ENCODE results near the gene KNDC1. TPM values are rescaled to one million over a fixed set of nuclear protein-coding genes. Genes with fewer than 3 reads are reported as not detected.

The KNDC1 gene
- total RNA-seq, 4 donors from 2014 or later, result 3.7 to 5.9 (median 4.8) TPM

- 23 to 43% methylated on average over 8 to 9 of the region's 17 CpGs for WGBS, 2 donors
- Histone ChIP-seq H3K27ac (no peak overlapping the region), H3K4me1 (no peaks in the 10 kb centered on the region), H3K9me3 (no peaks in the 10 kb centered on the region), H3K36me3 (no peaks in the 10 kb centered on the region), H3K4me3 (no peak overlapping the region), H3K27me3 (peaks cover 0 to 44% of the 10 kb centered on the region in 2 donors)
- no peak for DNase-seq (ENCODE audit: low spot score in 2 of 2)
- TF ChIP-seq POLR2A (IDR thresholded peaks at IDR 0.05) (no peak), EP300 (IDR thresholded peaks at IDR 0.05) (no peak)
- TF ChIP-seq, protein P1, sequence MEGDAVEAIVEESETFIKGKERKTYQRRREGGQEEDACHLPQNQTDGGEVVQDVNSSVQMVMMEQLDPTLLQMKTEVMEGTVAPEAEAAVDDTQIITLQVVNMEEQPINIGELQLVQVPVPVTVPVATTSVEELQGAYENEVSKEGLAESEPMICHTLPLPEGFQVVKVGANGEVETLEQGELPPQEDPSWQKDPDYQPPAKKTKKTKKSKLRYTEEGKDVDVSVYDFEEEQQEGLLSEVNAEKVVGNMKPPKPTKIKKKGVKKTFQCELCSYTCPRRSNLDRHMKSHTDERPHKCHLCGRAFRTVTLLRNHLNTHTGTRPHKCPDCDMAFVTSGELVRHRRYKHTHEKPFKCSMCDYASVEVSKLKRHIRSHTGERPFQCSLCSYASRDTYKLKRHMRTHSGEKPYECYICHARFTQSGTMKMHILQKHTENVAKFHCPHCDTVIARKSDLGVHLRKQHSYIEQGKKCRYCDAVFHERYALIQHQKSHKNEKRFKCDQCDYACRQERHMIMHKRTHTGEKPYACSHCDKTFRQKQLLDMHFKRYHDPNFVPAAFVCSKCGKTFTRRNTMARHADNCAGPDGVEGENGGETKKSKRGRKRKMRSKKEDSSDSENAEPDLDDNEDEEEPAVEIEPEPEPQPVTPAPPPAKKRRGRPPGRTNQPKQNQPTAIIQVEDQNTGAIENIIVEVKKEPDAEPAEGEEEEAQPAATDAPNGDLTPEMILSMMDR (IDR thresholded peaks at IDR 0.05), result no peak
Measured at GRCh38 chr10:133139551-133140065, 20.4 kb upstream of the KNDC1 start.

DNA sequence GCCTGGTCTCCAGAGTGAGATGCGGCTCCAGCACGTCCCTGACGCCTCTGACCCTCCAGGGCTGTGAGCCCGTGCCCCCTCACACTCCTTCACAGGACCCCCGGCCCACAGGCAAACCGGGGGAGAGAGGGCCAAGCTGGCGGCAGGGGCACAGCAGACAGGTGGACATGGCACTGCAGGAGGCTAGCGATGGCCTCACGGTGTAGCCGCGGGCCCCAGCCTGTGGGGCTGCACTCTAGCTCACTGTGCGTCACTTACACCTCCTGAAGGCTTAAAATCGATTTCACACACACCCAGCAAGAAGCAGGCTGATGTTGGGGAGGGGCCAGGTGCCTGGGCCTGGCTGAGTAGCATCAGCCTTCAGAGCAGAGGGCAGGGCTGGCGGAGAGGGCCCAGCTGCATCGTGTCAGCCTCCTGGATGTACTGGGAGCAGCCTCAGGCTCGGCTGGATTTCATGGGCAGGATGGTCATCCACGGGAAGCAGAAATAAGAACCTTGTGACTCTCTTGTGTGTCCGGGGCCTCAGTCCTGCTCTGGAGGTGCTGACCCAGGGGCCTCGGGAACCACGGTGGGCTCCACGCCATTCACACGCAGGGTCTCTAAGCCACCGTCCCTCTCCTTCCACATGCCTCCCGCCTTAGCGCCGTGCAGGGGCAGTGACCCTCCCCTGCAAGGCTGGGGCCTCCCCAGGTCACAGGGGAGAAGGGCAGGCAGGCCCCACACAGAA lies 19.4 kb upstream of the KNDC1 start:
- Histone ChIP-seq H3K27ac (no peak overlapping the region), H3K4me1 (no peaks in the 10 kb centered on the region), H3K27me3 (peaks cover 0 to 52% of the 10 kb centered on the region in 2 donors), H3K9me3 (no peaks in the 10 kb centered on the region), H3K4me3 (no peak overlapping the region), H3K36me3 (no peaks in the 10 kb centered on the region)
- WGBS, 2 donors, result 58 to 63% methylated on average over 22 to 26 of the region's 26 CpGs
- no peak for TF ChIP-seq EP300 (IDR thresholded peaks at IDR 0.05)
- DNase-seq (ENCODE audit: low spot score in 2 of 2), result no peak

GRCh38 chr10:133141144-133141957 lies 18.7 kb upstream of the KNDC1 start:
- no peaks in the 10 kb centered on the region for H3K4me1 ChIP-seq
- TF ChIP-seq, protein P1 (IDR thresholded peaks at IDR 0.05), result no peak
- TF ChIP-seq POLR2A (IDR thresholded peaks at IDR 0.05) (no peak), EP300 (IDR thresholded peaks at IDR 0.05) (no peak)
- no peak overlapping the region for H3K4me3 ChIP-seq
- H3K9me3 ChIP-seq, result no peaks in the 10 kb centered on the region
- H3K36me3 ChIP-seq, result no peaks in the 10 kb centered on the region
- WGBS, 2 donors, result 65 to 70% methylated on average over 20 to 21 of the region's 28 CpGs
- H3K27ac ChIP-seq, result no peak overlapping the region
- peak in 1 of 2 donors; percentile 8 for DNase-seq (ENCODE audit: low spot score in 2 of 2)
- peaks cover 0 to 52% of the 10 kb centered on the region in 2 donors for H3K27me3 ChIP-seq

- no peak for DNase-seq (ENCODE audit: low spot score in 2 of 2)
- 83 to 89% methylated on average over 25 to 27 of the region's 27 CpGs for WGBS, 2 donors
- H3K9me3 ChIP-seq, result peaks cover 0 to 2% (median 0%) of the 10 kb centered on the region in 4 donors
- H3K4me1 ChIP-seq, result no peaks in the 10 kb centered on the region
- TF ChIP-seq, protein P1 (IDR thresholded peaks at IDR 0.05), result no peak
- TF ChIP-seq POLR2A (IDR thresholded peaks at IDR 0.05) (no peak), EP300 (IDR thresholded peaks at IDR 0.05) (no peak)
- no peaks in the 10 kb centered on the region for H3K36me3 ChIP-seq
- H3K27me3 ChIP-seq, result peaks cover 0 to 52% of the 10 kb centered on the region in 2 donors
- H3K27ac ChIP-seq, result no peak overlapping the region
- H3K4me3 ChIP-seq, result no peak overlapping the region
Measured at GRCh38 chr10:133141958-133142340, 18.1 kb upstream of the KNDC1 start.

- H3K9me3 ChIP-seq, result peaks cover 0 to 9% (median 2%) of the 10 kb centered on the region in 4 donors
- TF ChIP-seq, protein P1 (IDR thresholded peaks at IDR 0.05), result no peak
- TF ChIP-seq POLR2A (IDR thresholded peaks at IDR 0.05) (no peak), EP300 (IDR thresholded peaks at IDR 0.05) (no peak)
- peaks cover 0 to 52% of the 10 kb centered on the region in 2 donors for H3K27me3 ChIP-seq
- WGBS, 2 donors, result 82 to 88% methylated on average over 23 to 24 of the region's 24 CpGs
- H3K27ac ChIP-seq, result no peak overlapping the region
- no peaks in the 10 kb centered on the region for H3K36me3 ChIP-seq
- no peak for DNase-seq (ENCODE audit: low spot score in 2 of 2)
- H3K4me3 ChIP-seq, result no peak overlapping the region
- H3K4me1 ChIP-seq, result no peaks in the 10 kb centered on the region
Measured at GRCh38 chr10:133142523-133143199, 17.4 kb upstream of the KNDC1 start.
